ENCODE results near the gene ACAA2.
"Not testable (repeated sequence)": the region's sequence is repeated elsewhere in the genome, so short reads cannot be mapped to it uniquely, and the experiment has no call there.

The ACAA2 gene

GRCh38 chr18:49808553-49809191 lies 4.7 kb downstream of the ACAA2 start:
- DNase-seq, result not testable (repeated sequence)

DNA sequence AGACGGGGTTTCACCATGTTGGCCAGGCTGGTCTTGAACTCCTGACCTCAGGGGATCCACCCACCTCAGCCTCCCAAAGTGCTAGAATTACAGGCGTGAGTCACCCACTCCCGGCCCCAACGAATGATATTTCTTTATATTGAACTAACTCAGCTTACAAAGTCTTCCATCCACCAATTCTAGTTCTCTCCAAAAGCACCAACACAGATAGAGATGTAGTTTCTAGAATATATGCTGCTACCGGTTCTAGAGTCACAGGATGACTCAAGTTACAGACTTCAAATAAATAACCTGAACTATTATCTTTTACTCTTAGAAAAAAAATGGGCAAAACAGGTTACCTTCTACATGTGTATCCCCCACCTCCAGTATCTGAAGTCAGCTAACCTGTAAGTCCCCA lies 9.2 kb downstream of the ACAA2 start:
- no peak for DNase-seq

DNA sequence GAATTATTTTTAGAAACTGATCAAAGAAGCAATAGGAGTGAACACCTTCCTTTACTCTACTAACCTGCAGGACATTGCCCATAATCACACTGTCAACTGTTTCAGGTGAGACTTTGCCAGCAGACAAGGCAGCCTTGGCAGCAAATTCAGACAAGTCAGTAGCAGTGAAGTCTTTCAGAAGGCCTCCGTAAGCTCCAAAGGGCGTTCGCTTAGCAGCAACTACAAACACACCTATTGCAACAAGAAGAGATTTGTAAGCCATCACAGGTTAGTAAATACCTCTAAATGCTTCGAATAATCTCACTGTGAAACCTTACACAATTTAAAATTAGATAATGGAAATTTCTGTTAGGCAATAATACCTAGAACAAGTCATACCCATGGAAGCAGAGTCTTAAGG lies 10.7 kb downstream of the ACAA2 start:
- DNase-seq, result no peak

DNA sequence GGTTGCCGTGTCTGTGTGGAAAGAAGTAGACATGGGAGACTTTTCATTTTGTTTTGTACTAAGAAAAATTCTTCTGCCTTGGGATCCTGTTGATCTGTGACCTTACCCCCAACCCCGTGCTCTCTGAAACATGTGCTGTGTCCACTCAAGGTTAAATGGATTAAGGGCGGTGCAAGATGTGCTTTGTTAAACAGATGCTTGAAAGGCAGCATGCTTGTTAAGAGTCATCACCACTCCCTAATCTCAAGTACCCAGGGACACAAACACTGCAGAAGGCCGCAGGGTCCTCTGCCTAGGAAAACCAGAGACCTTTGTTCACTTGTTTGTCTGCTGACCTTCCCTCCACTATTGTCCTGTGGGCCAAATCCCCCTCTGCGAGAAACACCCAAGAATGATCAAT lies 12.8 kb downstream of the ACAA2 start:
- DNase-seq, result not testable (repeated sequence)

DNA sequence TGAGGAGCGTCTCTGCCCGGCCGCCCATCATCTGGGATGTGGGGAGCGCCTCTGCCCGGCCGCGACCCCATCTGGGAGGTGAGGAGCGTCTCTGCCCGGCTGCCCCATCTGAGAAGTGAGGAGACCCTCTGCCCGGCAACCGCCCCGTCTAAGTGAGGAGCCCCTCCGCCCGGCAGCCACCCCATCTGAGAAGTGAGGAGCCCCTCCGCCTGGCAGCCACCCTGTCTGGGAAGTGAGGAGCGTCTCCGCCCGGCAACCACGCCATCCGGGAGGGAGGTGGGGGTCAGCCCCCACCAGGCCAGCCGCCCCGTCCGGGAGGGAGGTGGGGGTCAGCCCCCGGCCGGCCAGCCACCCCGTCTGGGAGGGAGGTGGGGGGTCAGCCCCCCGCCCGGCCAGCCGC lies 13.5 kb downstream of the ACAA2 start:
- not testable (repeated sequence) for DNase-seq

GRCh38 chr18:49798001-49798400 lies 15.3 kb downstream of the ACAA2 start:
- DNase-seq, result no peak

GRCh38 chr18:49795612-49796552 lies 17.5 kb downstream of the ACAA2 start:
- no peak for DNase-seq

DNA sequence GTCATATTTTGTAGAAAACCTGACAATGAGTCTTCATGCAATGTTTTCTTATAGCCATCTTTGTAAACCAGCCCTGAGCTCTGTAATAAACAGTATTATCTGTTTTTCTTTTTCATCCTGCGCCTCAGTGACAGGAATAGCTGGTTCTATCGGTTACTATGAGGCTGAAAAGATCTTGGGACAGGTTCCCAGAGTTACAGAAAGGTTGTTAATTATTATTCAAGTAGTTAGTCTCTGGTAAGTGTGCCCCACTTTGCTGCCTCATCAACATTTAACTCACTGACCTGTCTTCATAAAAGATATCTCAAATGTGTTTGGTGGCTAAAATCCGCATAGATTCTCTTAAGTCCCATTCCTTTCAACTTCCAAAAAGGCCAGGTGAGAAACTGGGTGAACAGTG lies 18.6 kb downstream of the ACAA2 start:
- DNase-seq, result no peak

GRCh38 chr18:49789560-49790134 lies 23.7 kb downstream of the ACAA2 start:
- DNase-seq, result not testable (repeated sequence)

- no peak for DNase-seq
Measured at GRCh38 chr18:49788327-49788898, 24.9 kb downstream of the ACAA2 start.

DNA sequence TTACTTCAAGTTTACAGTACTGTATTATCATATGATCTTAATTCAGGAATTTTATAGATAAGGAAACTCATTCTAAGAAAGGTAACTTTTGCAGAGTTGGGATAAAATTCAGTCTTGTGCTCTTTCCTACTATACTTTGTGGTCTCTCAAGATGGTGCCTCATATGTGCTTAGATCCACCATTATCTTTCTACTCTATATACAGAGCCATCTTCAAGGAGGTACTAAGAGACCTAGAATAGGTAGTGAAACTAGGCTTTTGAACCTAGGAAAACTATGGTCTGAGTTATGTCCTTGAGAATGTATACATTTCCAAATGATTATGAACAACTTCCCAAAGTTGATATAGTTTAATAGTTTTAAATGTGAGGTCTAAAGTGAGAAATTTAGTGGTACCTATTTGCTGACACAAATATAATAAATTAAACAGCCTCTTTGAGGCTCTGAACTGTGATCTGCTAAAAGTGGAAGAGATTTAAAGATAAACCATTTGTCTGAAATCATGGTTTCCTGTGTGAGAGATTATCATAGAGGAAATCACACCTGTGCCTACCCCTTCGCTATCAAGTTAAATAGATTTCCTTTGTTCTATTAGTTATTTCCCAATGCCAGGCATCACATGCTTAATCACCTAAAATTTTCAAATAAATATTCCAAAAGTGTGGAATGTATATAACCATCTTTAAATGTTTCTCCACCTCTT lies 27.2 kb downstream of the ACAA2 start:
- DNase-seq, result no peak

DNA sequence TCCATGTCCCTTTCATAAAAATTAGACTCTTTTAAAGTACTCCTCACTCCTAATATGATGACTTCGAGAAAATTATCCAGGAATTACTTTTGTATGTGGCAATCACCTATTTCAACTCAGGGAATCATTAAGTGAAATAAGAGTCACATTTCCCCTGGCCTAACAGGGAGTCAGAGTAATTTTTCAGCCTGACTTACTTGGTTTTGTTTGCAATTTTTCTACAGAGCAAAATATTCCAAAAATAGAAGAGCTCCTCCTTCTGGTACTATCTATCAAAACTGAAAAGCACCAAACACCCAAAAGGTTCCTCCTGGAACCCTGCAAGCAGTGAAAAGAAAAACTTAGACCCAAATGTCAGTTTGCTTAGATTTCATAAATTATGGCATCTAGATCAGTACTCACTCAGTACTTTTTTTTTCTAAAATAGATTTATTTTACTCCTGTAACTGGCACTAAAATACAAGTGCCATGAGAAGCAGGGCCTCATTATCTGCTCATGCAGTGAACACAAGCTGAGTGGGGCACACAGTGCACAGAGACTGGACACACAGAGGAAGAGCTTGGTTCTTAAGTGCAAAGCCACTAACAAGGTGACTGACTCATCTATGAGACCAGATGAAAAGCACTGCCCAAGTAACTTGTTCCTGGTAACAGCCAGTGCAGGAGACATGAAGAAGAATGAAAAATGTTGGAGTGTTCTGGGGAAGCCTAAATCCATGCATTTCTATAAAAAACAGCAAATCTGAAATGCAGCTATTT lies 28.7 kb downstream of the ACAA2 start:
- DNase-seq, result no peak

GRCh38 chr18:49783631-49784030 lies 29.7 kb downstream of the ACAA2 start:
- not testable (repeated sequence) for DNase-seq

- no peak for DNase-seq
Measured at GRCh38 chr18:49778826-49779465, 34.4 kb downstream of the ACAA2 start.

DNA sequence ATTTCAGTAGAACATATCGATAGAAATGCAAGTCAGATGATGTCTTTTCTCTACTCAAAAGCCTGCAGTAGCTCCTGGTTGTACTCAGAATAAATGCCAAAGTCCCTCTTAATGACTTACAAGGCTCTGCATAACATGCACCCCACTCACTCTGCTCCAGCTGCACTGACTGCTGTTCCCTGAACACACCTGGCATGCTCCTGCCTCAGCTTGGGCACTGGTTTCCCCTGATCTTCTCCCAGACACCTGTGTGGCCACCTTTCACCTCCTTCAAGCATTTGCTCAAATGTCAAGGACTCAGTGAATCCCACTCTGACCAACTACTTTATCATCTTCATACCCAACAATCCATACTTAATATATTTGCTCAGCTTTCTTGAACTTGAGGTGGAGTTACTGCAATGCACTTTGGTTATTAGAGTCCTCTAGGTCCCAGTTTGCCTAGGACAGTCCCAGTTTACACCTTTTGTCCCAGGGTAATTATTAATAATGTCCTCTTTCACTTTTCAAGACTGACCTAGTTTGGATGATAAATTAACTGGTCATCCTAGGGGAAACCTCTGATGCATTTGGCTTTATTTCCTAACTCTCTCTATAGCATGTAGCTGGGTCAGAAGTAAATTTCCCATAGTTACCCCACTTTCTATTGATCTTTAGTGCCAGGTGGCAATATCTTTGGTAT lies 44.1 kb downstream of the ACAA2 start:
- DNase-seq, result no peak

DNA sequence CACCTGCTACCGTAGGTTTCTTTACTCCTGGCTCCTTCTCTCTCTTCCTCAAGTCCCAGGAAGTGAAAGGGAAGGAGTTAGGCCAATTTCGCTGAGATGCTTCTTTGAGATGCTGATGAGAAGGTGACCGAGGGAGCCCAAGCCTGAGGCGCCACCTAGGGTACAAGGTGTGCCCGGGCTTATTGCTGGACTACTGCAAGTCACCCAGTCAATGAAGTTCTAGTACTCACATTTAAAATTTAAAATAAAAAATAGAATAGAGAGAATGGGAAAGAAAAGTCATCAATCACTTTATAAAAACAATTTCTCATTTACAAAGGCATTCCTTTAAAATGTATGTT lies 45.3 kb downstream of the ACAA2 start:
- DNase-seq, result no peak

DNA sequence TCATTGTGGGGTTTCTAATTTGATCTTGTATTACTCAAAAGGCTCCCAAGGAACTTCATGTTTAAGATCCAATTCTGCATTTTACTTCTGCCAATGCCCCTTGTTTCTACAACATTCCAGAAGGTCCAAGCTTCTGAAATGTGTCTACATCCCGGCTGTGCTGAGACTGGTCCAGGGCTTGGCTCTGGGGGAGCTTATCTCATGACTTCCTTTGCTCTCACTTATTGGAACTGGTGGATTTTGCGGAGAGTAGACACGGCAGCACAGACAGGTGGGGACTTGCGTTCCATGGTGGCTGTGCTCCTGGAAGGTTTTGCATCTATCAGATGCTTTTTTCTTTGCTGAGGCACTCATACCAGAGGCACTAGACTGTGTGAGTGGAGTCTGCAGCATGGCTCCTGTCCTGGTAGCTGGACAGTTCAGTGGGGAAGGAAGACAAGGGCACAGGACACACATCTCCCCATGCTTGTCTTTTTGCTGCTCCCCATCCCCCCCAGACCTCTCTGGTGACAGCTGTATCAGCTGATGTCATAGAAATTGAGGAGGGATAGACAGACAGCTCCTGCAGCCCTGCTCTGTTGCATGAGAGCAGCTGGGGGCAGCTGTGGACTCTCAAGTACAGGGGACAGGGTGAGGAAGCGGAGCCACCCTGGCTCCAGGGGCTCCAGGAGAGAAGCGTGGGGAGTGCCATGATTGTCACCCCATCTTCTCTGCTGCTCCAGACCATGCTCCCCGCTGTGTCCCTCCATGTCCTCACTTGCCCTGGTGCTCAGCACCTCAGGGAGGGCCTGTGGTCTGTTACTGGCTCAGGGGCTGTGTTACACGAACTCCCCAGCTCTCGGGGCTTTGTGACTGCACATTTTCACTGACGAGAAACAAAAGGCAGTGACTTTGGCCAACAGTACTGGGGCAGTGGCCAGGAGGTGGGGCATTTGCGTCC lies 46.0 kb downstream of the ACAA2 start:
- no peak for DNase-seq

GRCh38 chr18:49766646-49767045 lies 46.7 kb downstream of the ACAA2 start:
- no peak for DNase-seq

GRCh38 chr18:49764032-49764431 lies 49.3 kb downstream of the ACAA2 start:
- no peak for DNase-seq

DNA sequence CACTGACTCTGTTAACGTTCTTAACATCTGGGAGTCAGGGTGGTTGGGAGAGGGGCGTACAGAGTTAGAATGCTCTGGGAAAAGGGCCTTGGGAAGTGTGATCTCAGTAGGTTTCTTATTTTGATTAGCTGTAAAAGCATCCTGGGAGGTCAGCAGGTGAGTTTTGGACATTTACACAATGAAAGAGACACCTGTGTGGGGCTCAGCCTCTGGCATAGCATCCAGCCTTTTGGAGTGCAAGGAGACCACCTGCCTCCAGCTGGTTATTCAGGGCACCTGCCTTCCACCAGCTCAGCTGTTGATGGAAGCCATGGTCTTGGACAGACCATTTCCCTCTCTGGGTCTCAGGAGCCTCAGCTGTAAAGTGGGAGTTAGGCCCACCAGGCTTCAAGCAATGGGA lies 49.7 kb downstream of the ACAA2 start:
- DNase-seq, result no peak

Data from activated effector memory CD4-positive, alpha-beta T cell treated with Interleukin-2 at 50 U/mL for 16 hours (primary cell).